Epithelial cell of esophagus (primary cell): ENCODE data around the gene TNIK.

Source experiments
- DNase-seq: peaks from one replicate; pipeline ENCODE4 v3.0.0; 2010; ENCODE audit warnings: low read depth
- H3K4me3 ChIP-seq: 2 replicates; pipeline ENCODE4 v1.5.1; 2011; ENCODE audit warnings: mild to moderate bottlenecking, low read length, control low read depth
- CTCF ChIP-seq: IDR thresholded peaks from 2 replicates; pipeline ENCODE4 v1.5.1; 2011; ENCODE audit warnings: low read depth, mild to moderate bottlenecking, low read length, control low read depth, inconsistent platforms; ENCODE audit not compliant: insufficient read depth; ENCODE audit errors: missing control alignments

The TNIK gene

GRCh38 chr3:171189394-171190080 lies 270.7 kb downstream of the TNIK start:
- no peak overlapping the region for H3K4me3 ChIP-seq
- DNase-seq = no peak
- no peak for TF ChIP-seq CTCF

DNA sequence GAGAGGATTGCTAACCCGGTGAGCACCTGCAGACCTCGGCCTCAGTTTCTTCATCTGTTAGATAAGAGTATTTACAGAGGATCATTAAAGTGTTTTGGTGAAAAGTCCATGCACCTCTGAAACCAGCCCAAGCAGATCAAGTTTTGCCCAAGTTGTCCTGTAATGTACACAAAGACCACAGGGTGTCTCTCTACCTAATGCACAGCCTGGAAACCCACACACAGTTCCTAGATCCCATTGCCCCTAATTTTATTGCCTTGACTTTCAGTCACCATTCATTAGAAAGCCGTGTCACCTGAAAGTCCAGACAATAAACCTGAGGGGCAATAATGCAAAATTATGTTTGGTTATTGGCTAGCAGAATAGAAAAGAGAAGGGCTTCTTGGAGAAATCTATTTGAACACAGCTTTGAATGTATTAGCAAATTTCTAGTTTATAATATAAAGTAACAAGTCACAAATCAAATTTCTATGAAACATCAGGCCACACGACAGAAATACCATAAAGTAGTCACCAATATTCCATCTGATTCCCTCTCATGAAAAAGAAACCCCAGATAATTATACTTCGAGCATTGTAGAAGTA lies 272.4 kb downstream of the TNIK start:
- no peak overlapping the region for H3K4me3 ChIP-seq
- TF ChIP-seq CTCF = peak; percentile 75
- peak; percentile 44 for DNase-seq

- no peak for TF ChIP-seq CTCF
- no peak for DNase-seq
- no peak overlapping the region for H3K4me3 ChIP-seq
These were observed 273.2 kb downstream of the TNIK start for GRCh38 chr3:171186817-171187500.

DNA sequence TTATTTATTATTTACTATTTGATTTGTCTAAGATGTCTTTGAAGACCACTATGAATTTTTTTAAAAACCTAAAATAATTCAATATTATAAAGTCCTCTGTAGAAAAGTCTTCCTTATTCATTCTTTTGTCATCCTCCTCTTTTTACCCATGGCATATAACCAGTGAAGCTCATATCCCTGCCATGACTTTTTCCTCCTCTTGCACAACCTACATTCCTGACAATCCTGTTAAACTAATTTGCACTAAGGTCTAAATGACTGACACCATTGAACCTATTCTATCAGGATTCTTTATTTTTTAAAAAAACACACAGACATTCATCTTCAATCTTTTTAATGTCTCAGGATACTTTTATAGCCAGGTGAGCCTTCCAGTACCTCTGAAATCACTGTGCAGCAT lies 273.8 kb downstream of the TNIK start:
- H3K4me3 ChIP-seq = no peak overlapping the region
- DNase-seq = peak; percentile 50
- TF ChIP-seq CTCF = no peak

GRCh38 chr3:171185959-171186358 lies 274.2 kb downstream of the TNIK start:
- no peak overlapping the region for H3K4me3 ChIP-seq
- TF ChIP-seq CTCF = no peak
- no peak for DNase-seq

DNA sequence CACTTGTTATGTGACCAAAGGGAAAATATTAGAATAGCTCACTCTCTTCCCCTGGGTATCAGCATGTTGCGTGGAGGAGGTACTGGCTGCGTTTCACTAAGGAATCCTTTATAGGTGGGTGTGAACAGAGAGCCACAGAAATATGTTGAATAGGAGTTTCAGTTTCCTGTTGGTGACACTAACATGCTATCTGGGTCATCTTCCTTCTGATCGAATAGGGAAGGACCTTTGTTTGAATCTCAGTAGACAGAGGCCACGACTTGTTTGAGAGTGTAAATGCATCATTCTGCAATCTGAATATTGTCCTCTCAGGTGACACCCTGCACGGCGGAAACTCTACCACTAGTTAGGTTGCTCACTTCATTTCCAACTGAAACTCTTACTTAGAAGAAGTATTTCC lies 275.8 kb downstream of the TNIK start:
- no peak overlapping the region for H3K4me3 ChIP-seq
- no peak for TF ChIP-seq CTCF
- DNase-seq = no peak

DNA sequence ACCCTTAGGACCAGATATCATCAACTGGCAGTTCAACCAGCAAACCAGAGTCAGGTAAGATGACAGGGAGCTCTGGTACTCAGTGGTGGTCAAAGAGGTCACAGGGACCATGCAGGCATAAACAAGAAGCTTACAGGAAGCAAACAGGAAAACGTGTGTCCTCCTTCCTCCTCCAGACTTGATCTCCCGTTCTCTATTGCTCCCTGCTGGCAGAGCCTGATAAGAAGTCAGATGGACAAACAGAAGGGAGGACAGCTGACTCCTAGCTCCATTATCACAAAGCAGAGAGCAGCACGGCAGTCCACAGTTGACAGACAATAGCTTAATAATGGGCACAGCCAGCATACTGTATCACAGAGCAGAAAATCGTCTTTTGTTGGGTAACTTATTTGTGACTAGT lies 277.2 kb downstream of the TNIK start:
- TF ChIP-seq CTCF = peak; percentile 44
- H3K4me3 ChIP-seq = no peak overlapping the region
- DNase-seq = peak; percentile 40
